Measurements from ENCODE around the gene SLF2. TPM values are rescaled to one million over a fixed set of nuclear protein-coding genes. Genes with fewer than 3 reads are reported as not detected.

The SLF2 gene
- total RNA-seq, 2 donors from 2014 or later: 14.6 to 41.6 TPM

- no peak for ATAC-seq (ENCODE audit: insufficient number of reproducible peaks, low FRiP score, low read depth)
- Histone ChIP-seq H3K4me3 (no peak overlapping the region), H3K36me3 (peaks cover 3% of the 10 kb centered on the region), H3K27ac (no peak overlapping the region), H3K9me3 (no peaks in the 10 kb centered on the region), H3K27me3 (replicated peaks; ENCODE audit: insufficient read depth) (no peaks in the 10 kb centered on the region), H3K4me1 (ENCODE audit: control insufficient read depth in 1 of 2, low read depth in 2 of 2) (no peaks in the 10 kb centered on the region)
- no peak for TF ChIP-seq CTCF (IDR thresholded peaks at IDR 0.05)
- DNase-seq (ENCODE audit: low spot score): no peak
These were observed 64.1 kb downstream of the SLF2 start for GRCh38 chr10:100976906-100977305.

- TF ChIP-seq CTCF (IDR thresholded peaks at IDR 0.05): no peak
- Histone ChIP-seq H3K36me3 (peaks cover 3% of the 10 kb centered on the region), H3K4me3 (no peak overlapping the region), H3K27me3 (replicated peaks; ENCODE audit: insufficient read depth) (no peaks in the 10 kb centered on the region), H3K4me1 (ENCODE audit: control insufficient read depth in 1 of 2, low read depth in 2 of 2) (no peaks in the 10 kb centered on the region), H3K27ac (no peak overlapping the region), H3K9me3 (no peaks in the 10 kb centered on the region)
- no peak for ATAC-seq (ENCODE audit: insufficient number of reproducible peaks, low FRiP score, low read depth)
- DNase-seq (ENCODE audit: low spot score): no peak
These were observed 64.7 kb downstream of the SLF2 start for GRCh38 chr10:100977436-100977835.

GRCh38 chr10:100978121-100978900 is 65.5 kb downstream of the SLF2 start:
- Histone ChIP-seq H3K4me1 (ENCODE audit: control insufficient read depth in 1 of 2, low read depth in 2 of 2) (no peaks in the 10 kb centered on the region), H3K27ac (no peak overlapping the region), H3K36me3 (peaks cover 3% of the 10 kb centered on the region), H3K4me3 (no peak overlapping the region), H3K9me3 (no peaks in the 10 kb centered on the region), H3K27me3 (replicated peaks; ENCODE audit: insufficient read depth) (no peaks in the 10 kb centered on the region)
- DNase-seq (ENCODE audit: low spot score) (no peak), ATAC-seq (ENCODE audit: insufficient number of reproducible peaks, low FRiP score, low read depth) (no peak)
- TF ChIP-seq CTCF (IDR thresholded peaks at IDR 0.05): no peak

- no peaks in the 10 kb centered on the region for H3K27me3 ChIP-seq (replicated peaks; ENCODE audit: insufficient read depth)
- no peaks in the 10 kb centered on the region for H3K4me1 ChIP-seq (ENCODE audit: control insufficient read depth in 1 of 2, low read depth in 2 of 2)
- TF ChIP-seq CTCF (IDR thresholded peaks at IDR 0.05): no peak
- ATAC-seq (ENCODE audit: insufficient number of reproducible peaks, low FRiP score, low read depth) (no peak), DNase-seq (ENCODE audit: low spot score) (no peak)
- peaks cover 3% of the 10 kb centered on the region for H3K36me3 ChIP-seq
- H3K9me3 ChIP-seq: no peaks in the 10 kb centered on the region
- H3K27ac ChIP-seq: no peak overlapping the region
- H3K4me3 ChIP-seq: no peak overlapping the region
These were observed 66.1 kb downstream of the SLF2 start for GRCh38 chr10:100978901-100979195.

- no peaks in the 10 kb centered on the region for H3K9me3 ChIP-seq
- H3K27ac ChIP-seq: no peak overlapping the region
- no peaks in the 10 kb centered on the region for H3K27me3 ChIP-seq (replicated peaks; ENCODE audit: insufficient read depth)
- no peaks in the 10 kb centered on the region for H3K4me1 ChIP-seq (ENCODE audit: control insufficient read depth in 1 of 2, low read depth in 2 of 2)
- ATAC-seq (ENCODE audit: insufficient number of reproducible peaks, low FRiP score, low read depth): no peak
- DNase-seq (ENCODE audit: low spot score): no peak
- no peak overlapping the region for H3K4me3 ChIP-seq
- peaks cover 6% of the 10 kb centered on the region for H3K36me3 ChIP-seq
- TF ChIP-seq CTCF (IDR thresholded peaks at IDR 0.05): no peak
These were observed 67.1 kb downstream of the SLF2 start for GRCh38 chr10:100979791-100980272.
